NCI-H748 (cell line): ENCODE measurements around the gene UGT1A10.
"Not testable (repeated sequence)": the region's sequence is repeated elsewhere in the genome, so short reads cannot be mapped to it uniquely, and the experiment has no call there.

Experiments
- DNase-seq: peaks from one replicate; lab custom pipeline; 2025; ENCODE audit not compliant: unreplicated experiment; lab: John Stamatoyannopoulos, UW

Gene UGT1A10

GRCh38 chr2:233655043-233655442, 18.8 kb downstream of the UGT1A10 start:
- no peak for DNase-seq

- DNase-seq, result not testable (repeated sequence)
Measured at GRCh38 chr2:233655943-233656342, 19.7 kb downstream of the UGT1A10 start.

DNA sequence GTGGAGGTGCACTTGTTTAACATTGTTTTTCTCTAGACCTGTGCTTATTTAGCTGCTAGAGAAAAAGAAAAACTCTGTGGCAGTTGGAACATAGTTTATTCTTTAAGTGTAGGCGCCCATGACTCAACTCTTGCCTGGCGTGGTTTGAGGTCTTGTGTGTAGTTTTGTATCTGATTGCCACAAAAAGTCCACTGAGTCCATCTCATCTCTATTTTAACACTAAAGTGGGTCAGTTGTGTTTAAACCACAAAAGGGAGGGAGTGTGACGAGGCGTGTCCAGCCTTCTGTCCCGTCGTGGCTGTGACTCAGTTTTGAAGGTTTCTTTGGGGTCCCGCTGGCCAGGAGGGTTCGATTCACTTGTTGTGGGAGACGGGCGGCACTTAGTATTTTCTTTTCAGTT, 20.2 kb downstream of the UGT1A10 start:
- no peak for DNase-seq

DNA sequence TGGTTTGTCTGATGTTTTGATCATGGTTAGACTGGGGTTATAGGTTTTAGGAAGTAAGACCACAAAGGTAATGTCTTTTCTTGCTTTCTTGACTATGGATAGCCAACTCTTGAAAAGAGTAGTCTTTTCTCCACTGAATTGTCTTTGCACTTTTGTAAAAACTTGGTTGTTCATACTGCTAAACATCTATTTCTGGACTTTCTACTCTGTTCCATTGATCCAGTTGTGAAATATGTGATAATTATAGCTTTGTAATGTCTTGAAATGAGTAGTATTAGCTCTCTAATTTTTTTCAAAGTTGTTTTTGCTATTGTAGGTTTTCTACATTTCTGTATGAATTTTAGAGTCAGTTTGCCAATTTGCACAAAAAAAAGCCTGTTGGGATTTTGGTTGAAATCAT, 22.4 kb downstream of the UGT1A10 start:
- DNase-seq, result no peak

- DNase-seq, result no peak
Measured at GRCh38 chr2:233663911-233664310, 27.7 kb downstream of the UGT1A10 start.

- DNase-seq, result no peak
Measured at GRCh38 chr2:233668605-233669260, 32.5 kb downstream of the UGT1A10 start.

DNA sequence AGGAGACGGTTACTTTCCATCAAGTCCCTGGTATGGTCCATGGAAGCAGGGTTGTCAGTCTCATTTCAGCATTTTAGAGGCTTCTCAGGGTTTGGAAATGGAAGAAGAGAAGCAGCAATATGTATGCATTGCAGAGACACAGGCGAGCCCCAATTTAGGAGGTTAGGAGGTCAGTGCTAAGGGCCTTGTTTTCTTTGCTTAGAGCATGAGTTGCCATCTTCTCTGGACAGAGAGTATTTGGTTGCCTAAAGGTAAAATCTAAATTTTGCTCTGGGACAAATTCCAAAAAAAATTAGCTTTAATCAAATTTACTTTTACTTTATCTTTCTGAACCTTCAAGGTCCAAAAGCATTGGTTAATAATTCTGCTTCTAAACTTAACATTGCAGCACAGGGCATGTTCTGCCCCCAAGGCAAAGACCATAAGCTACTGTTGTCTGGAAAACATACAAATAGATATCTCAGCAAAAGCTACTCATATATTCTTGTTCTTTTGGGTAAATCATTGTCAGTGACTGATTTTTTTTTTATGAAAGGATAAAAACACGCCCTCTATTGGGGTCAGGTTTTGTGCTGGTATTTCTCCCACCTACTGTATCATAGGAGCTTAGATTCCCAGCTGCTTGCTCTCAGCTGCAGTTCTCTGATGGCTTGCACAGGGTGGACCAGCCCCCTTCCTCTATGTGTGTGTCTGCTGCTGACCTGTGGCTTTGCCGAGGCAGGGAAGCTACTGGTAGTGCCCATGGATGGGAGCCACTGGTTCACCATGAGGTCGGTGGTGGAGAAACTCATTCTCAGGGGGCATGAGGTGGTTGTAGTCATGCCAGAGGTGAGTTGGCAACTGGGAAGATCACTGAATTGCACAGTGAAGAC, 35.3 kb downstream of the UGT1A10 start, which contains the start of gene UGT1A9:
UGT1A9 (plus strand) TSS at position 609 of the 872 bp plus-strand sequence; CDS start at position 646, 37 bp downstream.
- no peak for DNase-seq

GRCh38 chr2:233672886-233673285, 36.6 kb downstream of the UGT1A10 start:
- no peak for DNase-seq

DNA sequence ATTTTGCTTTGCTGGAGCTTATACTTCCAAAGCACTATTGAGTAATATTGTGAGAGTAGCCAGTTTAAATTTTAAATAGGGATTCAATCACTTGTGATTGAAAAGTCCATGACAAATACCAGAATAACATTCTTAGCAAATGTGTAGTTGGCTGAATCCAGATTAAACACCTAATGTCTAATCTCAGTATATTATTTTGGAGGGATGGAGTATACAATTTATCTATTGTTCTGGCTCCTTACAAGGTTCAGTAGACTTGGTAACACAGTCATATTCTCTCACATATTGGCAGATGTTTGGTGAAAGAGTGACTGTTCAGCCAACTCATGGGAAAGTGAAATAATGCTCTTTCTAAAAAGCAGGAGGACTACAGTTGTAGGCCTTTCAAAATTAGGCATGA, 37.6 kb downstream of the UGT1A10 start:
- no peak for DNase-seq

DNA sequence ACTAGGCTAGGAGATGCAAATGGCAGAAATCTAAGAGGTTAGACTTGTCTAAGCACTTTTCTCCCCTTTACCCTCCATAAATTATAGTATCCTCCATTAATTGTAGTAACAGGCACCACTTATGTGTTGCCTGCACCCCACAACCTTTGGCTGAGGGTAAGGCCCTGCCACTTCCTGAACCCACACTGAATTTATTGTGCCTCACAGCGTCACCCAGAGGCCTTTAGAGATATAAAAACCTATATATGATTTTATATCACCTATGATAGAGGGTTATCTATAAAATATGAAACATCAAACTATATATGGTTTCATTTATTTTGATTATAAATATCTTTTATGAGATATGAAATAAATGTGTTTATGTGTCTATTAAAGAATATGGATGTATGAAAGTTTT, 38.1 kb downstream of the UGT1A10 start:
- no peak for DNase-seq

DNA sequence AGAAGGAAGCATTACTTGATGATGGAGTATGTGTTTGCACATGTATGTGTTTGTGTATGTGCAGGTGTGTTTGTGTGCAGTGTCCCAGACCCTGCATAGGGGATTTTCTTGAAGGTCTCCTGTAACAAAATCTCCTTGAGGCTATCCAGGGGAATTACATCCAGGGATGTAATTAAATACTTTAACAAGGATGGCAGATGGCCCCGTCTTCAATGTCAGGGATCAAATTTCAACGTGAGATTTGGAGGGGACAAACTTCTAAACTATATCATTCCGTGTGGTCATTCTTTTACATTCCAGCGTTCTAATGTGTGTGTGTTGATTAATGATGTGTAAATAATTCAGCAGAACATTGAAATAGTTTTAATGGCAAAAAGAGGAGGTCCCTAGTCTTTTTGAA, 38.7 kb downstream of the UGT1A10 start:
- peak; percentile 74 for DNase-seq

GRCh38 chr2:233676046-233676445, 39.8 kb downstream of the UGT1A10 start:
- no peak for DNase-seq

- no peak for DNase-seq
Measured at GRCh38 chr2:233679196-233679595, 42.9 kb downstream of the UGT1A10 start.

DNA sequence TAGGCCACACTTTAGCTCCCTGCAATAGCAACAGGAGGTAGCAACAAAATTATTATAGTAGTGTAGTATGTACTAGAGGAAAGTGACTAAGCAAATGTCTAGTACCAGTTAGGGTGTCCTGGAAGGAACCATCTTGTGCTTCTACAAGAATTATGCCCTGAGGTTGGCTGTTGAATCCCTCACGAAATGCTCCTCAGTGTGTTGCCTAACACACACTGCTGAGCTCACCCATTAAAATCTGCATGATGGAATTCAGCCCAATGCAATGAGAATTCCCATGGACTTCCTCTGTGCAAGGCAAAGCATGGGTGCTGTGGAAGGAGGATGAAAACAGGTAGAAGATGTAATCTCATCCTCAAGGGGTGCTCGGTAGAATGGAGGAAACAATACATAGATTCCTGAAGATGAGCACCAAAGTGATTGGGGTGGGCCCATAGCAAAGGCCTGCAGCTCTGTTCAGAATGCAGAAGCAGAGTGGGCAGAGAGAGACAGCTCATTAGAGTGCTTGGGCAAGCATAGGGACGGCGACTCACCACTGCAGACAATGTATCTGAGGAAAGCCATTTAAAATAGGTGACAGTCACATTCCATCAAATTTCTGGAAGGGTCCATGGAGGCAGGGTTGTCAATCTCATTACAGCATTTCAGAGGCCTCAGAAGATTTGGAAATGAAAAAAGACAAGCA, 44.3 kb downstream of the UGT1A10 start:
- DNase-seq, result no peak

DNA sequence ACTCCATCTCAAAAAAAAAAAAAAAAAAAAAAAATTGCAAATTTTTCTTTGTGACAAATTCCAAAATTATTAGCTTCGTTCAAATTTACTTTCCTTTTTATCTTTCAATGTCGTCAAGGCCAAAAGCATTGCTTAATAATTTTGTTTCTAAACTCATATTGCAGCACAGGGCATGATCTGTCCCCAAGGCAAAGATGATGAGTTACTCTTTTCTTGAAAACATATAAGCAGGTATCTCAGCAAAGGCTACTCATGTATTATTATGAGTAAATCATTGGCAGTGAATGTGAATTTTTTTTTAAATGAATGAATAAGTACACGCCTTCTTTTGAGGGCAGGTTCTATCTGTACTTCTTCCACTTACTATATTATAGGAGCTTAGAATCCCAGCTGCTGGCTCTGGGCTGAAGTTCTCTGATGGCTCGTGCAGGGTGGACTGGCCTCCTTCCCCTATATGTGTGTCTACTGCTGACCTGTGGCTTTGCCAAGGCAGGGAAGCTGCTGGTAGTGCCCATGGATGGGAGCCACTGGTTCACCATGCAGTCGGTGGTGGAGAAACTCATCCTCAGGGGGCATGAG, 45.4 kb downstream of the UGT1A10 start, which contains the start of gene UGT1A7:
UGT1A7 (plus strand) TSS at position 381 of the 579 bp plus-strand sequence; CDS start at position 418, 37 bp downstream.
- DNase-seq, result no peak

GRCh38 chr2:233684640-233685039, 48.4 kb downstream of the UGT1A10 start:
- DNase-seq, result no peak

GRCh38 chr2:233686928-233687327, 50.7 kb downstream of the UGT1A10 start:
- no peak for DNase-seq

DNA sequence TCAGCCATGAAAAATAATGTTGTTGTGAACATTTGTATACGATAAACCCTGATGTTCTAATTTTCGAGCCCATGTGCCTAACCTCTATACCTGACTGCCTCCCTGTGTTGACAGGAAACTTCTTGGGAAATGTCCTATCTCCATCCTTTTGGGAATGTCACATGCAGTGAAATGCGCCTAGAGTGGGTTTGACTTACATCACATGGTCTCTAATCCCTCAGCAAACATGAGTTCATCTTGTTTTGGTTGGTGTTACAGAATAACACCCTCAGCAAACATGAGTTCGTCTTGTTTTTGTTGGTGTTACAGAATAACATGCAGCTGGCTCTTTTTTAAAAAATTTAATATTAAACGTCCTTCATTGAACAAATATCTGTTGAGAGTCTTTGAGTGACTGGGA, 52.1 kb downstream of the UGT1A10 start:
- no peak for DNase-seq

- DNase-seq, result no peak
Measured at GRCh38 chr2:233689031-233689430, 52.8 kb downstream of the UGT1A10 start.

DNA sequence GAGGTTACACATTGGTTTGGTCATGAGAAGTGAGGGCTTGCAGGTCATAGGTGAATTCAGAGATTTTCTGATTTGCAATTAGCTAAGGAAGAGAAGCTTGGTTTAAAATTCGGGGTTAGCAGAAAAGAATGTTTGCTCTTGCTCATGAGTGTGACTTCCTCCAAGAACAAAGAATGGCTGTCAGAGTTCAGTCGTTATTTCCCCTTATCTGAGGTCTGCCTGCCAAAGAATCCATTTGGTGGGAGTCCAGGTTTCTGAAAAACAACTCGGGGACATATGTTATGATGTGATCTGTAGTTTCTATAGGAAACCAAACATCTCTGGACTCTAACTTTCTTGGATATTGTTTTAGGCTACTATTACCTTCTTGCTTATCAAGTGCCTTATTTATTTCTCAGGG, 53.3 kb downstream of the UGT1A10 start:
- no peak for DNase-seq

DNA sequence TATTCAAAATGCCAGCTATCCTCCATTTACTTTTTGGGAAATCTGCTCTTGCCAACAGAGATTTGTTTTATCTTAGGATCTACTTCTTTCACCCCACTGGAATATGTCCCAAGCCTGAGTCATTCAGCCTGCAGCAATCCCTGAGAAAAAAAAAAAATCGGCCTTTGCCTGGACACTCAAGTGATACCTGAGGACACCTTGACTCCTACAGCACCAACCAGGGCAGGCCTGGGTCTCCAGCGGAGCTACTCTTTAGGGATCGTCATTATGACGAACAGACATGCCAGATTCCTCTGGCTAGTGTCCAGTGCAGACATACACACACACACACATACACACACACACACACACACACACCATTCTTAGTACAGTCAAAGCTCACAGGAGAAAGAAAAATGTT, 54.2 kb downstream of the UGT1A10 start:
- no peak for DNase-seq
